Uterus (tissue), 2 donors: ENCODE data around the gene FBXW7.

Experiments used
- CTCF ChIP-seq, 4 experiments: fragments of 200-600 bp in 2 of 4; fragments of 450-650 bp in 2 of 4; sonication (generic) in 2 of 4; IDR thresholded peaks; one replicate each; pipeline ENCODE4 v1.5.1; 2016 to 2019; ENCODE audit warnings: antibody characterized with exemption in 4 of 4, mild to moderate bottlenecking in 2 of 4, moderate library complexity in 1 of 4
- POLR2A ChIP-seq, 2 donors: fragments of 450-650 bp; IDR thresholded peaks; one replicate each; pipeline ENCODE4 v1.6.1; 2016; ENCODE audit warnings: antibody characterized with exemption in 2 of 2, mild to moderate bottlenecking in 1 of 2, moderate library complexity in 1 of 2

GRCh38 chr4:152372444-152372843 lies 163.4 kb downstream of the FBXW7 start:
- TF ChIP-seq CTCF (IDR thresholded peaks at IDR 0.05), result no peak
- no peak for TF ChIP-seq POLR2A (IDR thresholded peaks at IDR 0.05)
